ENCODE measurements around the gene ATXN2. TPM values are rescaled to one million over a fixed set of nuclear protein-coding genes. Genes with fewer than 3 reads are reported as not detected.

The ATXN2 gene
- total RNA-seq, 2 experiments from 2014 or later: 36.1 to 81.4 TPM

DNA sequence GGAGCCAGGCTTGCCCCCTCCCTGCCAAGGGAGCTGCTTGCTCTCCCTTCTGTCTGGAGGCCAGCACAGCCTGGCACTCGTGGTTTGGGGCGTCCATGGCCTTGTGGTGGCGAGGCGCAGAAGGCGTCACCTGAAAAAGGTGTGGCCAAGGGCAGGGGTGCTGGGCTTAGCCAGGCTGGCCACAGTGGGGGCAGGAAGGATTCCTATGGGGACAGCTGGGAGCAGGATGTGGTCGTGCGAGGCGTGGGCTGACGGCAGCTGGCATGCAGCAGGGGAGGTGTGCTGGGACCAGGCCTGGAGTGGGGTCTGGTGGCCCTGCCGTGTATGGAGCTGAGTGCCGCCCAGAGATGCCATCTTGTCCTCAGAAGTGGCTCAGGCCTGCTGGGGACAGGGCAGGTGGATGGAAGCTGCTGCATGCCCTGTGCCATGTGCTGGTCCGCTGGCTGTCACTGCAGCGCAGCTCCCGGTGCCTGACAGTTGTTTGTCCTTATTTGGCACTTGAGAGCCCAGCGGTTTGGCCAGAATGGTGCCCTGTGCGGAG is 163.4 kb downstream of the ATXN2 start:
- H3K4me2 ChIP-seq (ENCODE audit: low read length): peak overlapping the region; percentile 84
- no peaks in the 10 kb centered on the region for H3K9me2 ChIP-seq (ENCODE audit: insufficient read depth, low read length)
- H2AFZ ChIP-seq (ENCODE audit: low read length): no peak overlapping the region
- intact Hi-C loops (cut with micrococcal nuclease; ENCODE audit: unreplicated experiment): no loop called here
- DNase-seq (ENCODE audit: low spot score): peak; percentile 38
- BruUV-seq (replicated peaks): no TSS peak
- H3K4me1 ChIP-seq (ENCODE audit: insufficient read depth, low read length, poor library complexity, severe bottlenecking): peaks cover 66% of the 10 kb centered on the region
- no peak for TF ChIP-seq EZH2phosphoT487 (IDR thresholded peaks at IDR 0.05; ENCODE audit: borderline replicate concordance, low read depth, low read length)
- TF ChIP-seq, protein P1, sequence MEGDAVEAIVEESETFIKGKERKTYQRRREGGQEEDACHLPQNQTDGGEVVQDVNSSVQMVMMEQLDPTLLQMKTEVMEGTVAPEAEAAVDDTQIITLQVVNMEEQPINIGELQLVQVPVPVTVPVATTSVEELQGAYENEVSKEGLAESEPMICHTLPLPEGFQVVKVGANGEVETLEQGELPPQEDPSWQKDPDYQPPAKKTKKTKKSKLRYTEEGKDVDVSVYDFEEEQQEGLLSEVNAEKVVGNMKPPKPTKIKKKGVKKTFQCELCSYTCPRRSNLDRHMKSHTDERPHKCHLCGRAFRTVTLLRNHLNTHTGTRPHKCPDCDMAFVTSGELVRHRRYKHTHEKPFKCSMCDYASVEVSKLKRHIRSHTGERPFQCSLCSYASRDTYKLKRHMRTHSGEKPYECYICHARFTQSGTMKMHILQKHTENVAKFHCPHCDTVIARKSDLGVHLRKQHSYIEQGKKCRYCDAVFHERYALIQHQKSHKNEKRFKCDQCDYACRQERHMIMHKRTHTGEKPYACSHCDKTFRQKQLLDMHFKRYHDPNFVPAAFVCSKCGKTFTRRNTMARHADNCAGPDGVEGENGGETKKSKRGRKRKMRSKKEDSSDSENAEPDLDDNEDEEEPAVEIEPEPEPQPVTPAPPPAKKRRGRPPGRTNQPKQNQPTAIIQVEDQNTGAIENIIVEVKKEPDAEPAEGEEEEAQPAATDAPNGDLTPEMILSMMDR (conservative IDR thresholded peaks at IDR 0.05; ENCODE audit: low read length): no peak
- POLR2A ChIA-PET: interaction anchor here (0.6 to 1.8 kb wide), 3 partner anchors 8 to 279 kb away, joined by 5 to 12 read pairs (median 6); no protein-coding TSS in a partner anchor
- H4K20me1 ChIP-seq (ENCODE audit: insufficient read depth, low read length): 0 out of 2 replicates have a peak, but pooled peaks cover 11% of the 10 kb centered on the region
- peaks cover 36% of the 10 kb centered on the region; the same call in 1 of the 2 replicates for H3K79me2 ChIP-seq (ENCODE audit: insufficient read depth, low read depth, low read length)
- H3K27ac ChIP-seq (ENCODE audit: low read depth, low read length, poor library complexity, severe bottlenecking): peak overlapping the region; percentile 69
- no peak overlapping the region for H3K4me3 ChIP-seq (ENCODE audit: low read depth, low read length, poor library complexity, severe bottlenecking)
- CTCF ChIA-PET (ENCODE audit: unreplicated experiment): no interaction called here
- no peaks in the 10 kb centered on the region for H3K9me3 ChIP-seq (ENCODE audit: low read length)
- H3K36me3 ChIP-seq (ENCODE audit: insufficient read depth, low read length): peaks cover 35% of the 10 kb centered on the region

DNA sequence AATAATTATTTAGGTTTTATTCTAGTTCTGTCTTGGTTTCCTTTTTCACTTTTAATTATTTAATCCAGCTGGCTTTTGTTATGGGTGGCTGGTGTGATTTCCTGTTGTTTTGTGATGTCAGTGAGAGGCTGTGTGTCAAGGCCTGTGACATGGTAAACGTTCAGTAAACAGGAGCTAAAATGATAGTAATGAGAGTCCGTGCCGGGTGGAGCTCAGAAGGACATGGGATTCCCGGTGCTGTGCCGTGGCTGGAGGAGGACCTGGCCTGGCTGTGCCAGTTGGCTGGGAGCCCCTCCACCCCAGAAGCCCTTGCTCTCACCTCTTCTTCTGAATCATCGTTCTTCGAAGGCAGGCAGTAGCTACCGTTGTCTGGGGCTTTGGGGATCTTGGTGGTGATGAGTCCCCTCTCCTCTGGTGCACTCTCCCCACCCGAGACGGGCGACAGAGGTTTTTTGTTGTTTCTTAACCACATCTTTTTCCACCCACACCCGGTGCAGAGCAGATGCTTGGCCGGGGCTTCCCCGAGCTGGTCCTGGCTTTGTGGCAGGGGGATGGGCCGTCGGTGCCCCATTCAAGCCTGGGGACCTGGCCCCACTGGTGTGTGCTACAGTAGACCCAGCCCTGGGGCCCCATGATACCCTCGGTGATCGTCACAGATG is 164.3 kb downstream of the ATXN2 start:
- Histone ChIP-seq H3K4me1 (ENCODE audit: insufficient read depth, low read length, poor library complexity, severe bottlenecking) (peaks cover 75% of the 10 kb centered on the region), H2AFZ (ENCODE audit: low read length) (no peak overlapping the region), H3K36me3 (ENCODE audit: insufficient read depth, low read length) (peaks cover 36% of the 10 kb centered on the region), H3K4me2 (ENCODE audit: low read length) (peak overlapping the region; percentile 84), H3K9me2 (ENCODE audit: insufficient read depth, low read length) (no peaks in the 10 kb centered on the region), H4K20me1 (ENCODE audit: insufficient read depth, low read length) (0 out of 2 replicates have a peak, but pooled peaks cover 11% of the 10 kb centered on the region), H3K9me3 (ENCODE audit: low read length) (no peaks in the 10 kb centered on the region), H3K79me2 (ENCODE audit: insufficient read depth, low read depth, low read length) (peaks cover 42% of the 10 kb centered on the region; the same call in 1 of the 2 replicates), H3K4me3 (ENCODE audit: low read depth, low read length, poor library complexity, severe bottlenecking) (peak overlapping the region; percentile 45), H3K27ac (ENCODE audit: low read depth, low read length, poor library complexity, severe bottlenecking) (peak overlapping the region; percentile 69)
- CTCF ChIA-PET (ENCODE audit: unreplicated experiment): interaction anchor here (0.6 to 1.1 kb wide), 3 partner anchors 9 to 692 kb away, joined by 3 to 5 read pairs (median 3); no protein-coding TSS in a partner anchor
- intact Hi-C loops (cut with micrococcal nuclease; ENCODE audit: unreplicated experiment): no loop called here
- peak; percentile 72 for DNase-seq (ENCODE audit: low spot score)
- POLR2A ChIA-PET: interaction anchor here (0.6 to 1.8 kb wide), 7 partner anchors 9 to 307 kb away, joined by 3 to 12 read pairs (median 5); no protein-coding TSS in a partner anchor
- no TSS peak for BruUV-seq (replicated peaks)
- TF ChIP-seq EZH2phosphoT487 (IDR thresholded peaks at IDR 0.05; ENCODE audit: borderline replicate concordance, low read depth, low read length): no peak
- TF ChIP-seq, protein P1 (conservative IDR thresholded peaks at IDR 0.05; ENCODE audit: low read length): no peak
